Testis (tissue), 2 donors: ENCODE measurements around the gene ST8SIA1.

Source experiments
- CTCF ChIP-seq, 3 experiments: fragments of 450-650 bp in 2 of 3; fragments of 200-600 bp in 1 of 3; sonication (generic) in 1 of 3; IDR thresholded peaks; one replicate each; pipeline ENCODE4 v1.5.1; 2016 to 2019; ENCODE audit warnings: antibody characterized with exemption in 3 of 3, mild to moderate bottlenecking in 2 of 3, moderate library complexity in 1 of 3
- POLR2A ChIP-seq: fragments of 450-650 bp; IDR thresholded peaks from one replicate; pipeline ENCODE4 v1.6.1; 2017; ENCODE audit warnings: antibody characterized with exemption, mild to moderate bottlenecking, moderate library complexity

GRCh38 chr12:22255097-22255496 is 79.4 kb downstream of the ST8SIA1 start:
- TF ChIP-seq CTCF (IDR thresholded peaks at IDR 0.05) (no peak), POLR2A (no peak)
